NCI-H345 (cell line): ENCODE data around the gene LTK.

Experiments
- DNase-seq: peaks from one replicate; lab custom pipeline; 2025; lab: John Stamatoyannopoulos, UW

The LTK gene

GRCh38 chr15:41530363-41530956, 16.8 kb upstream of the LTK start:
- no peak for DNase-seq

DNA sequence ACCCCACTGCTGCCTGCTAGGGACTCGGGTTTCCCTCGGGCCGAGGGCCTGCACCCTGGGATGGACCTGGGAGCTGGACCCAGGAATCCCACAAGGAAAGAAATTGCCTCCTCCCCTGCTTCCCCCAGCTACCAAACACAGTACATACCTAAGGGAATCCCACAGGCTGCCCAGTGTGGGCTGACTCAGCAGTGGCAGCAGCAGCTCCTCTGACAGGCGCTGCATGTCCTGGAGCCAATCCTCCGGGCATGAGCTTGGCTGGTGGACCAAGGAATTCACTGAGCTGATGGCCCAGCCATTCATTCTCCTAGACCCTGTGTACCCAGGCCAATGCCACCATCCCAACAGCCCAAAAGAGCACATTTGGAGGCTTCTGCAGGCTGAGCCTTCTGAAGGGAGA, 9.5 kb upstream of the LTK start:
- no peak for DNase-seq

DNA sequence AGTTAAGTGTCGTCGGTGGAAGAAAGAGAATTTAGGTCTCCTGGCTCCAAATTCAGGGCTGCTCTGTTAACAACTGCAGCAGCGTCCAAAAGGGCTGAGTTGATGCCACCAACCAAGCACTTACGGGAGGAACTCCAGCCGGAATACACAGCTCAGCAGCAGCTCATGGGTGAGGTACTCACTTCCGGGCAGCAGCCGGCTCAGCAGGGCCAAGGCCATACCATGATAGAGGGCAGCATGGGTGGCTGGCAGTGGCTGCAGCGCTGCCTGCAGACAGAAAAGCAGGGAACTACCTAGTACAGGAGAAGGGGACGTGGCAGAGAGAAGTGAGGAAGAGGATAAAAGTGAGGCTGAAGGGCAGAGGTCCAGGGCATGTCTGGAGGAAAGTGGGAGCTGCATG, 8.0 kb upstream of the LTK start:
- no peak for DNase-seq

- no peak for DNase-seq
These were observed 7.0 kb upstream of the LTK start for GRCh38 chr15:41520636-41521035.

DNA sequence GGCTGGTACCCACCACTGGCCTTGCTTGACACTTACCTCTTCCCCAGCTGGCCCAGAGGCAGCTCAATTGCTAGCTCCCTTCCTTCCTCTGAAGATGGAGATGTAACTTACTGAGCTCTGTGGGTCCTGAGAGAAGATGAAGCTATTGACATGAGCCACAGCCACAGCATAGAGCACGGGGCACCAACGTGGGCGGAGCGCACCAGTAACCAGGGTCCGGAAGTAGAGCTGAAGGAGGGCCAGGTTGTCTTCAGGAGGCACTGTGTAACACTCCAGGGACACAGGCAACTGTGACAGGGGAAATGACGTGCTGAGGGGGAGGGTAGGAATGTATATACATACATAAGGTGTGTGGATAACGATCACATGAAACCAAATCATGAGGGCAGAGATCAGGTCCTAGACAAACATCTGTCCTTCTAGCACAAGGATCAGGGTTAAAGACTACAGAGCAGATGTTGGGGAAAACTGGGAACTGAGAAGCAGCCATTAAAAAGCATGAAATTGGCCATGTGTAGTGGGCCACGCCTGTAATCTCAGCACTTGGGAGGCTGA, 4.3 kb upstream of the LTK start:
- DNase-seq: no peak

GRCh38 chr15:41512940-41513505, 604 bp downstream of the LTK start:
- peak; percentile 4 for DNase-seq

DNA sequence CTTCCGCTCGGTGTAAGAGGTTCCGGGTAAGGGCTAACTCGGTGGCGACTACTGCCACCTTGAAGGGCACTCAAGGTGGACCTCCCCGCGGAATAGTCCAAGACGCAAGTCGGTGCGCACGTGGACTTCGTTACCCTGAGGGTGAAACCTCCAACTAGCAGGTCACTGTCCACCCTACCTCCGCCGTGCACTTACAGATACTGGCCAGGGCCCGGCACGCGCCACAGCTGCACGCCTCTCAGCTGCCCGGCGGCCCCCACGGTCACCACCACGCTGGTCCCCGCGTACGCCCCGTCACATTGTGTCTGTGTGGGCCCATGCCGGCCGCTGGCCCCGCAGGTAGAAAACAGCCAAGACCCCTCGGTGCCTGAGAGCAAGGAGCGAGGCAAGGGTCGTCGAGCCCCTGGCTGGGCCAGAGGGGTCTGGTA, 1.1 kb downstream of the LTK start:
- DNase-seq: no peak

GRCh38 chr15:41511899-41512369, 1.7 kb downstream of the LTK start:
- DNase-seq: no peak

- DNase-seq: no peak
These were observed 2.2 kb downstream of the LTK start for GRCh38 chr15:41511331-41511898.

DNA sequence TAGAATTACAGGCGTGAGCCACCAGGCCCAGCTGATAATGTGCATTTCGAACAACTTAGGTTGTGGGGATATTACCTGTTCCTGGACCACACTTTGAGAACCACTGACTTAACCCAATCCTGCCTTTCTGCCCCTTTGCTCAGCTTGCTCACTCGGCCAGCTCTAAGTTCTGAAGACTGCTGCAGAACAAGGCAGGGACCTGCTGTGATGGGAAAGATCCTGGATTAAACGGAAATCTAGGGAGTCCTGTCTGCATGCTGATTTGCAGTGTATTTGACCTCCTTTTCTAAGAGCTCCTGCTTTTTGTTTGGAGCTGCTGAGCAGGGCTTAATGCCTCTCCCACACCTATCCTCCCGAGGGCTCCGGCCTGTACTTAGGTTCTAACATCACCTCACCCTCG, 2.9 kb downstream of the LTK start:
- DNase-seq: no peak

DNA sequence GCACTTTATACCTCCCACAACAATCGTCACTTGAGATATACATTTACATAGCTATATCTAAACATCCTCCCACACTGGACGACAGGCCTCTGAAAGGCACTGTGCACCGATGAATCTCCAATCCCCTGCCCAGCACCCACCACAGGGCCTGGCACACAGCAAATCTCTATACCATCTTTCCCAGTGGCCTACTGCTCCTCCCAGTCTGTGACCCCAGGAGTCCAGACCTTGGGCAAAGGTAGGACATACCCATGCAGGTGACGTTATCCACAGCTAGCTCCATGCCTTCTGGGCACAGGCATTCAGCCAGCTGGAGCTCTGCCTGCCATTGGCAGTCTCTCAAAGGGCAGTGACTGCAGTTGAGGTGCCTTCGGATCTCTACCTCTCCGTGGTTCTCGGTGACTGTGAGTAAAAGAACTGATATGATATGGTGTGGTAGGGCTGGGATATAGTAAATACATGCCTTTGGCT, 5.8 kb downstream of the LTK start:
- DNase-seq: no peak

GRCh38 chr15:41506796-41507341, 6.8 kb downstream of the LTK start:
- DNase-seq: no peak

- no peak for DNase-seq
These were observed 7.9 kb downstream of the LTK start for GRCh38 chr15:41505776-41506175.

DNA sequence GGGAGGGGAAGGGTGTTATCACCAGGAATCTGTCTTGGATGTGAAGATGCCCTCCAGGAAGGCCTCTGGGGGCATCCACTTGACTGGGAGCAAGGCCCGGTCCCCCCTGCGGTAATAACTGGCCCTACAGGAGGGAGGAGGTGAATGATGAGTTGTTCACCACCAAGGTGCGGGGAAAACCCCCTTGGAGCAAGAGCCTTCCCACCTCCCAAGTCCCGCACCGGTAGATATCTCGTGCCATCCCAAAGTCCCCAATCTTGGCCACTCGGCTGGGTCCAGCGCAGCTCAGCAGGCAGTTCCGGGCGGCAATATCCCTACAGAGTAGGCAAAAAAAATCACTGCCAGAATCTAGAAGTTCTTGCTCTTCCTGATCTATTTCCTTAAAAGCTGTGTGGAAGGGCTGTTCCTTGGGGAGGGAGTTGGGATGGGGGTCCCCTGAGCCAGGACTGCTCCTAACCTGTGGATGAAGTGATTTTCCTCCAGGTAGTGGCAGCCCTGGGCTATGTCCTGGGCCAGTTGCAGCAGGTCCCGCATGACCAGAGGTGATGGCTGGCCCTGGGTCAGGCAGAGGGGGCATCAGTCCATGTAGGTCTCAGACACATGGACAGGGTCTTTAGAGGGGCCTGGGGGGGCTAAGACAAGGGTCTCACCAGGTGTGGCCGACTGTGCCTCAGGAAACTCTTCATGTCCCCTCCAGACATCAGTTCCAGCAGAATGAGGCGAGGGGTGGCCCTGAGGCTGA, 8.7 kb downstream of the LTK start:
- DNase-seq: no peak

DNA sequence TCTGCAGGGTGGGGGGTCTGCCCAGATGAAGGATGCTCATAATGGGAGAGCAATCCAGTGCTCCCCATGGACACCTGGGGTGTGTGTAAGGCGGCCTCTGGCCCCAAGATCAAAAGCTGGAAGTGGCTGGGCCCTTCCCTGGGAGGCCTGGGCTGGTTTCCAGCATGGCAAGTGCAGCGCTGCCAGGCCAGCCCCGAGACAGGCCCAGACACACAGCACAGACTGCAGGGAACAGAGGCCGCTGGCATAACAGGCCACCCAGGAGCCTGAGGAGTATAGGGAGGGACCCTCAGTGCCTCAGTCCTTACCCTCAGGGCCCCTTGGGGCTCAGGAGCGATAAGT, 10.0 kb downstream of the LTK start:
- DNase-seq: no peak

DNA sequence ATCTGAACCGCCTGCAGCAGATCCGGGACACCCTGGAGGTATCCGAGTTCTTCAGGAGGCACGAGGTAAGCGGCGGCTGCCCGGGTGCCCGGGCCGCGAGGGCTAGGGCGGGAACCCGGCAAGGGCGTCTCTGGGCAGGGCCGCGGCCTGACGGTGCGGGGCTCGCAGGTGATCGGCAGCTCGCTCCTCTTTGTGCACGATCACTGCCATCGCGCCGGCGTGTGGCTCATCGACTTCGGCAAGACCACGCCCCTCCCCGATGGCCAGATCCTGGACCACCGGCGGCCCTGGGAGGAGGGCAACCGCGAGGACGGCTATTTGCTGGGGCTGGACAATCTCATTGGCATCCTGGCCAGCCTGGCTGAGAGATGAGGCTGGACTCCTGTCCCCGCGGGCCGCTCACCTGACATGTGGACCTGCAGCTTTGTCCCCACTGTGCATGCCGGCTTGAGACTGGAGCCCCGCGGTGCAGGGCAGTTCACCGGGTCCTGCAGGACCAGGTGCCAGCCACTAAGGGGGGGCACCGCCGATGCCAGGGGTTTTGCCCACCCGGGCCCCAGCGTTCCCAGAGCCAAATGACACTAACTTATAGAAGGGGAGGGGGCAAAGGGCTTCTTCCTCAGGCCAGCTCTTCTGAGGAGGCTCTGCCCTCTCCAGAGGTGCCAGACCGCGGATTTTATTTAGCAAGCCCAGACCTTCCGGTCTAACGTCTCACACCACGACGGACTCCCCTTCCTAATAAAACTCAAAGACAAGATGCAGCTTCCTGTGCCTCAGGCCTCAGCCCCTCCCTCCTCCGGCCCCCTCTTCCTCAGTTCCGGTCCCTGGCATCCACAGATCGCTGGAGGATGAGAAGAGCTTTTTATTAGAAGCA, 10.6 kb downstream of the LTK start:
- no peak for DNase-seq

- DNase-seq: no peak
These were observed 11.5 kb downstream of the LTK start for GRCh38 chr15:41501931-41502794.

DNA sequence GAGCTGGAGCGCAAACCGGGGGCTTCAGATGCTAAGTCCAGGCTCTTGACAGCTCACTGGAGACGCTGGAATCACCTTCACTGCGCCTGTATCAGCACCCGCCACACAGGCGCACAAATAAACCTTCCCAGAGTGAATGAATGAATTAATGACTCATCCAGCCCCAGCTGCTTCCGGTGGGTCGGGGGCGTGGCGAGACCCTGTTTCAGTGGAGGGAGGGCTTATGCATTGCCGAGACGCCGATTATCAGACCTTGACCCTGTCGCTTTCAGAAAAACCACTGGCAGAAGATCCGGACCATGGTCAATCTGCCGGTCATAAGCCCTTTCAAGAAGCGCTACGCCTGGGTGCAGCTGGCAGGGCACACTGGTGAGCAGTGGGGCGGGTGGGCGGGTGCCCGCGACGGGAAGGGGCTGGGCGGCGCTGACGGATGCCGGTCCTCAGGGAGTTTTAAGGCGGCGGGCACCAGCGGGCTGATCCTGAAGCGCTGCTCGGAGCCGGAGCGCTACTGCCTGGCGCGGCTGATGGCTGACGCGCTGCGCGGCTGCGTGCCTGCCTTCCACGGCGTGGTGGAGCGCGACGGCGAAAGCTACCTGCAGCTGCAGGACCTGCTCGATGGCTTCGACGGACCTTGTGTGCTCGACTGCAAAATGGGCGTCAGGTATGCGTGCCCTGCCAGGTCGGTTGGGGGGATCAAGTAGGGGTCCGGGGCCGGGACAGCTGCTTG, 12.3 kb downstream of the LTK start:
- DNase-seq: no peak

DNA sequence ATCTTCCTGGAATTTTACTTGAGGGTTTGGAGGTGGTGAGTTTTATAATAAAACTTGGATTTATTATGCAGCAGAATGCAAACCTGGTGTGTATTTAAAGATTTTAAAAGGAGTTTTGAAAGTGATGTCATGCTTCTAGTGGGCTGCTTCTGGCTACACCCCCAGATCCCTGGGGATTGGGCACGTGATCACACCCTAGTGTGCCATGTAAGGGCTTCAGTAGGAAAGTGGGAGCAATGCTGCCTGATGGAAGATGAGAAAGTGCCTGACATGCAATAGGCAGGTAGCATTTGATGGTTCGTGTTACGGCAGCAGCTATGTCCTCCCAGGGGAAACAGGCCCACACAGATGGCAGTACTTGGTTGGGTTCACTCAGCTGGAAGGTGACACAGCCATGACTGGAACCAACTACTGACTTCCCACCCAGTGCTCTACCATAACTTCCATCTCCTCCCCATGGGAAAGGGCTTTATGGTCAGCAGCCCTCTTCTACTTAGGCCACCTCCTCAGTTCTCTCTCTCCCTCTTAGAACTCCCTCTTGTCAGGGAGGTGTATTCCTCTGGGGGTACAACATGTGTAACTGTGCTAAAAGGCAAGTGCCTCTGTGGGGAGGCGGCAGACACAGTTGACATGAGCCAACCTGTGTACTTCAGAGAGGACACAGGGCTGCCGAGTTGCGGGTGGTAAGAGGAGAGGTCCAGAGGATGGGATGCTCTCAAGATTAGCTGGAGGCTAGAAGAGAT, 14.3 kb downstream of the LTK start:
- peak; percentile 1 for DNase-seq
